GM19035 (cell line): ENCODE results near the gene PNPLA2.

Source experiments
- ATAC-seq: cut with Tn5 transposase; IDR thresholded peaks from one replicate; pipeline ENCODE4 v1.9.1; 2021; ENCODE audit not compliant: unreplicated experiment

Gene PNPLA2

GRCh38 chr11:843086-843734, 24.5 kb downstream of the PNPLA2 start:
- ATAC-seq, result peak; percentile 11

GRCh38 chr11:843818-844692, 25.3 kb downstream of the PNPLA2 start:
- no peak for ATAC-seq

- no peak for ATAC-seq
Measured at GRCh38 chr11:844693-845644, 26.3 kb downstream of the PNPLA2 start.

- no peak for ATAC-seq
Measured at GRCh38 chr11:845872-846495, 27.3 kb downstream of the PNPLA2 start.

GRCh38 chr11:846496-847098, 27.9 kb downstream of the PNPLA2 start:
- ATAC-seq, result no peak

GRCh38 chr11:847876-848275, 29.2 kb downstream of the PNPLA2 start:
- ATAC-seq, result no peak

- ATAC-seq, result no peak
Measured at GRCh38 chr11:848380-848931, 29.7 kb downstream of the PNPLA2 start.

- no peak for ATAC-seq
Measured at GRCh38 chr11:849104-849824, 30.6 kb downstream of the PNPLA2 start.

- no peak for ATAC-seq
Measured at GRCh38 chr11:849951-850774, 31.4 kb downstream of the PNPLA2 start.

- ATAC-seq, result no peak
Measured at GRCh38 chr11:850775-851763, 32.4 kb downstream of the PNPLA2 start.

- no peak for ATAC-seq
Measured at GRCh38 chr11:852762-853161, 34.0 kb downstream of the PNPLA2 start.

GRCh38 chr11:853682-854448, 35.2 kb downstream of the PNPLA2 start:
- ATAC-seq, result no peak

- ATAC-seq, result no peak
Measured at GRCh38 chr11:854601-855329, 36.1 kb downstream of the PNPLA2 start.

- ATAC-seq, result no peak
Measured at GRCh38 chr11:855330-855674, 36.6 kb downstream of the PNPLA2 start.

- ATAC-seq, result no peak
Measured at GRCh38 chr11:855796-856195, 37.1 kb downstream of the PNPLA2 start.

- no peak for ATAC-seq
Measured at GRCh38 chr11:856397-856796, 37.7 kb downstream of the PNPLA2 start.
